ENCODE results near the gene ADAP1. TPM values are rescaled to one million over a fixed set of nuclear protein-coding genes. Genes with fewer than 3 reads are reported as not detected.

The ADAP1 gene
- total RNA-seq, 1 experiment from 2014 or later, result 34.0 TPM

GRCh38 chr7:945147-945555 is 9.3 kb downstream of the ADAP1 start:
- Histone ChIP-seq H3K4me2 (ENCODE audit: low read length) (peak overlapping the region; percentile 98), H3K79me2 (ENCODE audit: insufficient read depth, low read length) (peaks cover 12% of the 10 kb centered on the region; the same call in 1 of the 2 replicates), H3K27ac (ENCODE audit: low read depth, low read length) (peak overlapping the region; percentile 98), H3K4me1 (ENCODE audit: control insufficient read depth in 1 of 2, insufficient read depth in 2 of 2, low read length in 2 of 2) (peaks cover 28 to 57% of the 10 kb centered on the region in 2 experiments), H3K9ac (ENCODE audit: low read length) (peak overlapping the region; percentile 85), H3K9me3 (ENCODE audit: control insufficient read depth in 1 of 2, insufficient read depth in 1 of 2, low read depth in 1 of 2, low read length in 2 of 2) (0 out of 4 replicates have a peak, but pooled peaks cover 0 to 4% of the 10 kb centered on the region in 2 experiments), H4K20me1 (ENCODE audit: insufficient read depth) (no peaks in the 10 kb centered on the region), H3K36me3 (ENCODE audit: control insufficient read depth in 1 of 2, insufficient read depth in 2 of 2, low read length in 2 of 2) (no peaks in the 10 kb centered on the region), H2AFZ (ENCODE audit: low read depth, low read length, poor library complexity, severe bottlenecking) (no peak overlapping the region), H3K9me2 (ENCODE audit: insufficient read depth) (no peaks in the 10 kb centered on the region), H3K27me3 (ENCODE audit: insufficient read depth, low read length) (0 out of 2 replicates have a peak, but pooled peaks cover 4% of the 10 kb centered on the region), H3K4me3 (replicated peaks in 1 of 2; ENCODE audit: low read depth in 1 of 2, low read length in 2 of 2) (peak overlapping the region; percentile 53 to 68)
- POLR2A ChIA-PET, result interaction anchor here (0.7 to 1.1 kb wide), 3 partner anchors 30 to 309 kb away, joined by 3 to 4 read pairs (median 3); partner anchors contain the start of gene COX19
- ATAC-seq (no peak; the same call in 1 of the 2 replicates), DNase-seq (ENCODE audit: low read depth, low spot score) (no peak)
- CTCF ChIA-PET, result interaction anchor here (0.6 kb wide), 1 partner anchor 132 kb away, joined by 3 read pairs; no protein-coding TSS in a partner anchor
- BruUV-seq (replicated peaks), result TSS peak; percentile 90
- RAD21 ChIA-PET (ENCODE audit: low non-redundant PET in 1 of 2, low total read pairs in 2 of 2, uncharacterized antibody in 2 of 2, unreplicated experiment in 2 of 2), result interaction anchor here in 1 of 2 experiments (0.6 kb wide), 1 partner anchor 30 kb away, joined by 3 read pairs; the partner anchor contains the start of gene COX19
- intact Hi-C loops (cut with micrococcal nuclease), result no loop called here
- TF ChIP-seq POLR2AphosphoS5 (IDR thresholded peaks at IDR 0.05; ENCODE audit: low read depth, low read length), result no peak
- no peak for TF ChIP-seq EGR1 (IDR thresholded peaks at IDR 0.05; ENCODE audit: low read depth)
- peak; percentile 60 for TF ChIP-seq ZFX (IDR thresholded peaks at IDR 0.05)

- intact Hi-C loops (cut with micrococcal nuclease), result no loop called here
- 0 out of 2 replicates have a peak, but pooled peaks cover 4% of the 10 kb centered on the region for H3K27me3 ChIP-seq (ENCODE audit: insufficient read depth, low read length)
- H3K9ac ChIP-seq (ENCODE audit: low read length), result peak overlapping the region; percentile 85
- ChIA-PET POLR2A (no interaction called here), RAD21 (ENCODE audit: low non-redundant PET in 1 of 2, low total read pairs in 2 of 2, uncharacterized antibody in 2 of 2, unreplicated experiment in 2 of 2) (no interaction called here), CTCF (interaction anchor here (0.8 kb wide), 1 partner anchor 35 kb away, joined by 3 read pairs; no protein-coding TSS in a partner anchor)
- no peak for ATAC-seq
- 0 out of 4 replicates have a peak, but pooled peaks cover 0 to 4% of the 10 kb centered on the region in 2 experiments for H3K9me3 ChIP-seq (ENCODE audit: control insufficient read depth in 1 of 2, insufficient read depth in 1 of 2, low read depth in 1 of 2, low read length in 2 of 2)
- no peak overlapping the region for H2AFZ ChIP-seq (ENCODE audit: low read depth, low read length, poor library complexity, severe bottlenecking)
- H3K79me2 ChIP-seq (ENCODE audit: insufficient read depth, low read length), result peaks cover 12% of the 10 kb centered on the region; the same call in 1 of the 2 replicates
- BruUV-seq (replicated peaks), result no TSS peak
- no peak for DNase-seq (ENCODE audit: low read depth, low spot score)
- H3K4me2 ChIP-seq (ENCODE audit: low read length), result peak overlapping the region; percentile 98
- H3K4me3 ChIP-seq (replicated peaks in 1 of 2; ENCODE audit: low read depth in 1 of 2, low read length in 2 of 2), result peak overlapping the region; percentile 53 to 68
- H3K27ac ChIP-seq (ENCODE audit: low read depth, low read length), result peak overlapping the region; percentile 98
- peaks cover 28 to 52% of the 10 kb centered on the region in 2 experiments for H3K4me1 ChIP-seq (ENCODE audit: control insufficient read depth in 1 of 2, insufficient read depth in 2 of 2, low read length in 2 of 2)
- H4K20me1 ChIP-seq (ENCODE audit: insufficient read depth), result no peaks in the 10 kb centered on the region
- no peaks in the 10 kb centered on the region for H3K36me3 ChIP-seq (ENCODE audit: control insufficient read depth in 1 of 2, insufficient read depth in 2 of 2, low read length in 2 of 2)
- H3K9me2 ChIP-seq (ENCODE audit: insufficient read depth), result no peaks in the 10 kb centered on the region
- TF ChIP-seq EZH2 (IDR thresholded peaks at IDR 0.05) (no peak), POLR2A (IDR thresholded peaks at IDR 0.05; ENCODE audit: borderline replicate concordance, extremely low read depth, insufficient read depth, insufficient read length) (no peak), FOSL1 (IDR thresholded peaks at IDR 0.05; ENCODE audit: low read depth) (no peak), MAX (IDR thresholded peaks at IDR 0.05) (no peak), SP1 (IDR thresholded peaks at IDR 0.05; ENCODE audit: low read depth) (no peak), ZNF274 (IDR thresholded peaks at IDR 0.05; ENCODE audit: low read depth, low read length) (no peak), CBX3 (IDR thresholded peaks at IDR 0.05; ENCODE audit: low read depth) (no peak), ATF3 (IDR thresholded peaks at IDR 0.05) (no peak), ZFX (IDR thresholded peaks at IDR 0.05) (no peak), CTCF (IDR thresholded peaks at IDR 0.05 in 2 of 3, conservative IDR thresholded peaks at IDR 0.05 in 1 of 3; ENCODE audit: borderline replicate concordance in 1 of 3, insufficient read depth in 1 of 3, low read depth in 2 of 3, low read length in 2 of 3) (no peak), JUND (IDR thresholded peaks at IDR 0.05) (no peak), TCF7L2 (IDR thresholded peaks at IDR 0.05; ENCODE audit: borderline replicate concordance, extremely low read depth, insufficient read depth, insufficient read length) (no peak), ELF1 (IDR thresholded peaks at IDR 0.05; ENCODE audit: borderline replicate concordance, low read depth) (no peak), SRF (IDR thresholded peaks at IDR 0.05; ENCODE audit: low read depth) (no peak), ZBTB33 (IDR thresholded peaks at IDR 0.05; ENCODE audit: extremely low read depth, insufficient replicate concordance, low read length) (no peak)
Measured at GRCh38 chr7:944744-945143, 9.7 kb downstream of the ADAP1 start.
